A673 (cell line): ENCODE results near the gene SHANK3.

Experiments
- EZH2 ChIP-seq: fragments of 200-600 bp; sonication (generic); IDR thresholded peaks from 2 replicates; pipeline ENCODE4 v1.6.1; 2017; ENCODE audit warnings: borderline replicate concordance, low read depth, mild to moderate bottlenecking, mixed read lengths, antibody characterized with exemption, low read length; ENCODE audit not compliant: poor library complexity, severe bottlenecking
- TF ChIP-seq, protein P1 (sequence below): fragments of 300-800, 200-600 bp; sonication (generic); conservative IDR thresholded peaks from 2 replicates; pipeline ENCODE4 v1.5.1; 2017; ENCODE audit warnings: low read depth, mild to moderate bottlenecking, antibody characterized with exemption, low read length, moderate library complexity, mixed read lengths

DNA sequence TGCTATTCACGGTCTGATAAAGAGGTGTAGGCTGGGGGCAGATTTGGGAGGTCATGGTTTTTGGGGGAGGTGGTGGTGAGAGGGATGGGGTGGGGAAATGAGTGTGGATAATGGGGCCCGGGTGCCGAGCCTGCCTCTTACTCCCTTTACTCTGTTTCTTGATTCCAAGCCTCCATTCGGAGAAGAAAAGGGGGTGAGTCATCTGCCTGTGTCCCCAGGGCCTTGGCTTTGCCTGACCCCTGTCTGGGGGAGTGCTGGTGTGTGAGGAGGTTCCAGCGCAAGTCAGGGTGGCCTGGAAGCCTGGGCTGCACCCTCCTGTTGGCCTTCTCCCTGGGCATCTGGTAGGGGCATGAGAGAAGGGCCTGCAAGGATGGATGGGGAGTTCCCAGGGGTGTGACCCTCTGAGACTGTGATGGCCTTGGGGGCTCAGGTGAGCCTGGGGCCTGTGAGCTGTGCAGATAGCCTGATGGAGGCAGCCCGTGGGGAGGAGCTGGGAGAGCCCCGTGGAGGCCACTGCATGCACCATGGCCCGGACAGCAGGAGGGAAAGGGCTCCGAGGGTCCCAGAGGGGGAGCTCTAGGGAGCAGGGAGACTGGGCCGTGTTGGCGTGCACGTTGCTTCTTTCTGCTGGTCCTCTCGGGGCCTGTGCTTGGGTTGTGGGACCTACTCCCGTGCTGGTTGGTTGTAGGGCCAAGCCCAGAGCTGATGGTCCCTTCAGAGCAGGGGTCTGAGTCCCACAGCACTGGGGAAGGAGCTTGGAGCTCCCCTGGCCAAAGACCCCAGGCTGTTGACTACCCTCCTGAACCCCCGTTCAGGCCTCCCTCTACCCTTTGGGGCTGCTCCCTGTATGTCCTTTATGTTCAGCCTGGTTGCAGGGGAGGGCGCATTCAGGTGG lies 39.1 kb downstream of the SHANK3 start:
- no peak for TF ChIP-seq EZH2
- TF ChIP-seq, protein P1, sequence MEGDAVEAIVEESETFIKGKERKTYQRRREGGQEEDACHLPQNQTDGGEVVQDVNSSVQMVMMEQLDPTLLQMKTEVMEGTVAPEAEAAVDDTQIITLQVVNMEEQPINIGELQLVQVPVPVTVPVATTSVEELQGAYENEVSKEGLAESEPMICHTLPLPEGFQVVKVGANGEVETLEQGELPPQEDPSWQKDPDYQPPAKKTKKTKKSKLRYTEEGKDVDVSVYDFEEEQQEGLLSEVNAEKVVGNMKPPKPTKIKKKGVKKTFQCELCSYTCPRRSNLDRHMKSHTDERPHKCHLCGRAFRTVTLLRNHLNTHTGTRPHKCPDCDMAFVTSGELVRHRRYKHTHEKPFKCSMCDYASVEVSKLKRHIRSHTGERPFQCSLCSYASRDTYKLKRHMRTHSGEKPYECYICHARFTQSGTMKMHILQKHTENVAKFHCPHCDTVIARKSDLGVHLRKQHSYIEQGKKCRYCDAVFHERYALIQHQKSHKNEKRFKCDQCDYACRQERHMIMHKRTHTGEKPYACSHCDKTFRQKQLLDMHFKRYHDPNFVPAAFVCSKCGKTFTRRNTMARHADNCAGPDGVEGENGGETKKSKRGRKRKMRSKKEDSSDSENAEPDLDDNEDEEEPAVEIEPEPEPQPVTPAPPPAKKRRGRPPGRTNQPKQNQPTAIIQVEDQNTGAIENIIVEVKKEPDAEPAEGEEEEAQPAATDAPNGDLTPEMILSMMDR = no peak
